OCI-LY7 (cell line): ENCODE results near the gene TTF2. TPM values are rescaled to one million over a fixed set of nuclear protein-coding genes. Genes with fewer than 3 reads are reported as not detected.

Experiments
- BruUV-seq: library from RNA; stranded (reverse); fragments of 400-500 nt; replicated peaks from 2 replicates; lab custom pipeline; 2021; lab: Mats Ljungman, UMichigan
- CTCF ChIA-PET: fragments of 300-600 bp; sonication (Branson Sonifier 250); formaldehyde crosslinking; loops from one replicate; lab custom pipeline; 2022; ENCODE audit warnings: antibody characterized with exemption; ENCODE audit not compliant: unreplicated experiment; lab: Charles Lee
- POLR2A ChIA-PET: fragments of 300-600 bp; sonication (Branson Sonifier 250); formaldehyde crosslinking; loops from one replicate; lab custom pipeline; 2022; ENCODE audit warnings: antibody characterized with exemption; lab: Charles Lee
- DNase-seq: peaks from one replicate; pipeline ENCODE4 v3.0.0-alpha.2; 2015; ENCODE audit warnings: low spot score
- H2AFZ ChIP-seq: fragments of 200-600 bp; sonication (generic), shearing (Covaris generic); 2 replicates; pipeline ENCODE4 v1.6.1; 2014; ENCODE audit warnings: mild to moderate bottlenecking, antibody characterized with exemption, low read length, moderate library complexity
- H3K27ac ChIP-seq: fragments of 200-600 bp; sonication (generic); 2 replicates; pipeline ENCODE4 v1.5.1; 2014; ENCODE audit warnings: mixed run types, low read depth, mild to moderate bottlenecking, moderate library complexity, low read length, inconsistent platforms; ENCODE audit not compliant: poor library complexity, severe bottlenecking
- H3K36me3 ChIP-seq: fragments of 200-600 bp; sonication (generic); 2 replicates; pipeline ENCODE4 v1.6.1; 2014; ENCODE audit warnings: mild to moderate bottlenecking, antibody characterized with exemption, low read length, moderate library complexity, mixed read lengths; ENCODE audit not compliant: insufficient read depth
- H3K4me1 ChIP-seq: fragments of 200-600 bp; sonication (generic); 2 replicates; pipeline ENCODE4 v1.5.1; 2014; ENCODE audit warnings: mild to moderate bottlenecking, low read length; ENCODE audit not compliant: insufficient read depth, poor library complexity, severe bottlenecking
- H3K4me2 ChIP-seq: fragments of 200-600 bp; sonication (generic); 2 replicates; pipeline ENCODE4 v1.6.1; 2014; ENCODE audit warnings: mild to moderate bottlenecking, low read length
- H3K4me3 ChIP-seq: fragments of 200-600 bp; sonication (generic); 2 replicates; pipeline ENCODE4 v1.5.1; 2014; ENCODE audit warnings: mild to moderate bottlenecking, low read depth, low read length; ENCODE audit not compliant: poor library complexity, severe bottlenecking
- H3K79me2 ChIP-seq: fragments of 200-600 bp; sonication (generic); 2 replicates; pipeline ENCODE4 v1.6.1; 2016; ENCODE audit warnings: low read depth, mild to moderate bottlenecking, low read length, moderate library complexity, mixed read lengths; ENCODE audit not compliant: insufficient read depth
- H3K9me2 ChIP-seq: fragments of 200-600 bp; sonication (generic); 2 replicates; pipeline ENCODE4 v1.6.1; 2016; ENCODE audit warnings: mild to moderate bottlenecking, low read length, mixed read lengths; ENCODE audit not compliant: insufficient read depth
- H3K9me3 ChIP-seq: fragments of 200-600 bp; sonication (generic); 2 replicates; pipeline ENCODE4 v1.6.1; 2014; ENCODE audit warnings: mild to moderate bottlenecking, mixed run types, low read length, mixed read lengths
- H4K20me1 ChIP-seq: fragments of 200-600 bp; sonication (generic); 2 replicates; pipeline ENCODE4 v1.6.1; 2014; ENCODE audit warnings: mild to moderate bottlenecking, antibody characterized with exemption, low read length, moderate library complexity, mixed read lengths; ENCODE audit not compliant: insufficient read depth
- EZH2phosphoT487 ChIP-seq: fragments of 200-600 bp; sonication (generic); IDR thresholded peaks from 2 replicates; pipeline ENCODE4 v1.6.1; 2018; ENCODE audit warnings: low read depth, borderline replicate concordance, mild to moderate bottlenecking, mixed run types, antibody characterized with exemption, low read length, moderate library complexity, mixed read lengths
- intact Hi-C: fragments of 100-400 bp; cut with micrococcal nuclease; formaldehyde crosslinking; loops from one replicate; pipeline ENCODE4 v1.10.0; 2022; ENCODE audit not compliant: unreplicated experiment
- total RNA-seq, 2 experiments: library from RNA; depleted of rRNA in 1 of 2; stranded (reverse); fragments of >200 nt in 1 of 2; shearing (Covaris generic) in 1 of 2; gene quantifications; 2 replicates each; pipeline ENCODE4 v1.2.3, GENCODE V29; 2014 to 2022
- TF ChIP-seq, protein P1 (sequence below): fragments of 200-600 bp; sonication (generic); conservative IDR thresholded peaks from 2 replicates; pipeline ENCODE4 v1.5.1; 2014; ENCODE audit warnings: mild to moderate bottlenecking, antibody characterized with exemption, low read length, moderate library complexity, mixed read lengths

The TTF2 gene
- total RNA-seq, 2 experiments from 2014 or later, result 81.3 to 133 TPM

DNA sequence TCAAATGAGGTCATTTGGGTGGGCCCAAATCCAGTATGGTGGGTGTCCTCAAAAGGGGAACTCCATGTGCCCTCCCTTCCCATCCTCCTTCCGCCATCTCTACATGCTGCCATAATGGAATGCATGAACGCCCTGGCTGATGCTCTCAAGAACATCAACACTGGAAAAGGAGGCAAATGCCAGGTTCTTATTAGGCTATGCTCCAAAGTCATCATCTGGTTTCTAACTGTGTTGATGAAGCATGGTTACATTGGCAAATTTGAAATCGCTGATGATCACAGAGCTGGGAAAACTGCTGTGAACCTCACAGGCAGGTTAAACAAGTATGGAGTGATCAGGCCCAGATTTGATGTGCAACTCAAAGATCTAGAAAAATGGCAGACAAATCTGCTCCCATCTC, 78.0 kb downstream of the TTF2 start:
- DNase-seq, result no peak
- no peaks in the 10 kb centered on the region for H3K79me2 ChIP-seq
- POLR2A ChIA-PET, result no interaction called here
- H3K9me2 ChIP-seq, result no peaks in the 10 kb centered on the region
- H3K4me2 ChIP-seq, result no peak overlapping the region
- CTCF ChIA-PET, result no interaction called here
- H3K4me1 ChIP-seq, result no peaks in the 10 kb centered on the region
- no peak overlapping the region for H3K27ac ChIP-seq
- no TSS peak for BruUV-seq
- intact Hi-C loops, result no loop called here
- no peak overlapping the region for H3K4me3 ChIP-seq
- H3K9me3 ChIP-seq, result no peaks in the 10 kb centered on the region
- H2AFZ ChIP-seq, result no peak overlapping the region
- H4K20me1 ChIP-seq, result no peaks in the 10 kb centered on the region
- TF ChIP-seq, protein P1, sequence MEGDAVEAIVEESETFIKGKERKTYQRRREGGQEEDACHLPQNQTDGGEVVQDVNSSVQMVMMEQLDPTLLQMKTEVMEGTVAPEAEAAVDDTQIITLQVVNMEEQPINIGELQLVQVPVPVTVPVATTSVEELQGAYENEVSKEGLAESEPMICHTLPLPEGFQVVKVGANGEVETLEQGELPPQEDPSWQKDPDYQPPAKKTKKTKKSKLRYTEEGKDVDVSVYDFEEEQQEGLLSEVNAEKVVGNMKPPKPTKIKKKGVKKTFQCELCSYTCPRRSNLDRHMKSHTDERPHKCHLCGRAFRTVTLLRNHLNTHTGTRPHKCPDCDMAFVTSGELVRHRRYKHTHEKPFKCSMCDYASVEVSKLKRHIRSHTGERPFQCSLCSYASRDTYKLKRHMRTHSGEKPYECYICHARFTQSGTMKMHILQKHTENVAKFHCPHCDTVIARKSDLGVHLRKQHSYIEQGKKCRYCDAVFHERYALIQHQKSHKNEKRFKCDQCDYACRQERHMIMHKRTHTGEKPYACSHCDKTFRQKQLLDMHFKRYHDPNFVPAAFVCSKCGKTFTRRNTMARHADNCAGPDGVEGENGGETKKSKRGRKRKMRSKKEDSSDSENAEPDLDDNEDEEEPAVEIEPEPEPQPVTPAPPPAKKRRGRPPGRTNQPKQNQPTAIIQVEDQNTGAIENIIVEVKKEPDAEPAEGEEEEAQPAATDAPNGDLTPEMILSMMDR, result no peak
- no peak for TF ChIP-seq EZH2phosphoT487
- H3K36me3 ChIP-seq, result no peaks in the 10 kb centered on the region

DNA sequence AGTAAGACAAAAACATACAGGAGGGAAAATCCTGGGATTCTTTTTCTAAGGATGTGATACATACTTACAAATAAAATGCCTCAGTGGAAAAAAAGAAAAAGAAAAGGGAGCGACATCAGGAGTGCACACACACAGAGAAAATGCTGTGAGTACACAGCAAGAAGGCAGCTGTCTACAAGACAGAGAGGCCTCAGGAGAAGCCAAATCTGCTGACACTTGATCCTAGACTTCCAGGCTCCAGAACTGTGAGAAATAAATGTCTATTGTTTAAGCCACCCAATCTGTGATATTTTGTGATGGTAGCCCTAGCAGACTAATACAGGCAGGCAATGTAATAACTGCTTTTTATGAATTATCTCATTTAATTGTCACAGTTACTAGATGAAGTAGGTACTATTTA, 78.4 kb downstream of the TTF2 start:
- Histone ChIP-seq H3K79me2 (no peaks in the 10 kb centered on the region), H3K36me3 (no peaks in the 10 kb centered on the region), H3K4me1 (no peaks in the 10 kb centered on the region), H3K9me2 (no peaks in the 10 kb centered on the region), H3K4me3 (no peak overlapping the region), H2AFZ (no peak overlapping the region), H3K27ac (no peak overlapping the region), H3K4me2 (no peak overlapping the region), H4K20me1 (no peaks in the 10 kb centered on the region), H3K9me3 (no peaks in the 10 kb centered on the region)
- intact Hi-C loops, result no loop called here
- no peak for DNase-seq
- POLR2A ChIA-PET, result no interaction called here
- CTCF ChIA-PET, result no interaction called here
- no peak for TF ChIP-seq EZH2phosphoT487
- TF ChIP-seq, protein P1, result no peak
- BruUV-seq, result no TSS peak

DNA sequence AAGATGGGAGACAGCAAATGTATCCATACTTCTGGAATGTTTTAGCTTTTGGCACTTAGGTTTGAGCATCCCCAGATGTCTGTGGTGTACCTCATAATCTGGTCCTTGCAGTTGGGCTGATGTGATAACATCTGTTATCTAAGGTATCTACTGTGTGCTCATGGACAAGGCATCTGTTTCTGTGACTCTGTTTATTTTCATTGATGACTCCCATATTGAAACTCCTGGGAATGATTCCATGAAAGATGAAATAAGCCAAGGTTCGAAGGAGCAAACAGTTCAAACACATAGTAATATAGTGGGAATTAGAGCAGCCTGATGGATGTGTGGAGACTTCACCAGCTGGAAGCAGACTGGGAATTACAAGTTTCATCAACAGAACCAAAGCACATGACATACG, 82.1 kb downstream of the TTF2 start:
- H3K4me2 ChIP-seq, result no peak overlapping the region
- H3K4me3 ChIP-seq, result no peak overlapping the region
- H4K20me1 ChIP-seq, result no peaks in the 10 kb centered on the region
- TF ChIP-seq, protein P1, result no peak
- TF ChIP-seq EZH2phosphoT487, result no peak
- H3K9me3 ChIP-seq, result no peaks in the 10 kb centered on the region
- DNase-seq, result no peak
- no peak overlapping the region for H3K27ac ChIP-seq
- ChIA-PET CTCF (no interaction called here), POLR2A (no interaction called here)
- no peak overlapping the region for H2AFZ ChIP-seq
- H3K79me2 ChIP-seq, result no peaks in the 10 kb centered on the region
- H3K4me1 ChIP-seq, result no peaks in the 10 kb centered on the region
- no peaks in the 10 kb centered on the region for H3K36me3 ChIP-seq
- BruUV-seq, result no TSS peak
- intact Hi-C loops, result no loop called here
- H3K9me2 ChIP-seq, result no peaks in the 10 kb centered on the region
